Stimulated activated CD4-positive, alpha-beta T cell treated with anti-CD3 and anti-CD28 coated beads, TNF-alpha, amount 100 ng/mL, for 48 hours (primary cell): ENCODE results near the gene CA9.

Experiments used
- DNase-seq, 3 donors: peaks; one replicate each; pipeline ENCODE4 v3.0.0-alpha.2; 2020; ENCODE audit warnings: low read depth in 3 of 3

The CA9 gene

DNA sequence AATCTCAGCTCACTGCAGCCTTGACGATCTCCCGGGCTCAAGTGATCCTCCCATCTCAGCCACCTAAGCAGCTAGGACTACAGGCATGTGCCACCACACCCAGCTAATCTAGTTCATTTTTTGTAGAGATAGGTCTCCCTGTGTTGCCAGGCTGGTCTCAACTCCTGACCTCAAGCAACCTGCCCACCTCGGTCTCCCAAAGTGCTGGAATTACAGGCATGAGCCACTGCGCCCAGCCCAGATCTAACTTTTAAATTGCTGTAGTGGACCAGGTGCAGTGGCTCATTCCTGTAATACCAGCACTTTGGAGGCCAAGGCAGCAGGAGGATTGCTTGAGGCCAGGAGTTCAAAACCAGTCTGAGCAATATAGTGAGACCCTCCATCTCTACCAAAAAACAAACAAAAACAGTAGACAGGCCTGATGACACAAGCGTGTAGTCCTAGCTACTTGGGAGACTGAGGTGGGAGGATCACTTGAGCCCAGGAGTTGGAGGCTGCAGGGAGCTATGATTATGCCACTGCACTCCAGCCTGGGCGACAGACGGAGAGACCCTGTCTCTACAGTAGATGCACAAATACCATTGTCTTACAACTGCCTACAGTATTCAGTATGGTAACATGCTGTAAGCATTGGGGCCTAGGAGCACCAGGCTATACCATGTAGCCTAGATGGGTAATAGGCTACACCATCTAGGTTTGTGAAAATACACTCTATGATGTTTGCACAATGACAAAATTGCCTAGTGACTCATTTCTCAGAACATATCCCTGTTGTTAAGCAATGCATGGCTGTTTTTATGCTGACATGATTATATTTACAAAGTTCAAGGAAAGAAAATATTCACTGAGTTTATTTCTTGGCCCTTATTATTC is 21.5 kb upstream of the CA9 start:
- DNase-seq, result no peak

DNA sequence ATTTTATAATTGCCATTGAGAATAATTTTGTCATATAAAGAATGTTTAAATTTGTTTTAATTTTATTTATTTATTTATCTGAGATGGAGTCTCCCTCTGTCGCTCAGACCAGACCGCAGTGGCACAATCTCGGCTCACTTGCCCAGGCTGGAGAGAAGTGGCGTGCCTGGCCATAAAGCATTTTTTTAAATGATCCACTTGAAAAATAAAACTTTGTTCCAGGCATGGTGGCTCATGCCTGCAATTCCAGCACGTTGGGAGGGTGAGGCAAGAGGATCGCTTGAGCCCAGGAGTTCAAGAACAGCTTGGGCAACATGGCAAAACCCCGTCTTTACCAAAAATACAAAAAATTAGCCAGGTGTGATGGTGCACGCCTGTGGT is 20.9 kb upstream of the CA9 start:
- no peak for DNase-seq

DNA sequence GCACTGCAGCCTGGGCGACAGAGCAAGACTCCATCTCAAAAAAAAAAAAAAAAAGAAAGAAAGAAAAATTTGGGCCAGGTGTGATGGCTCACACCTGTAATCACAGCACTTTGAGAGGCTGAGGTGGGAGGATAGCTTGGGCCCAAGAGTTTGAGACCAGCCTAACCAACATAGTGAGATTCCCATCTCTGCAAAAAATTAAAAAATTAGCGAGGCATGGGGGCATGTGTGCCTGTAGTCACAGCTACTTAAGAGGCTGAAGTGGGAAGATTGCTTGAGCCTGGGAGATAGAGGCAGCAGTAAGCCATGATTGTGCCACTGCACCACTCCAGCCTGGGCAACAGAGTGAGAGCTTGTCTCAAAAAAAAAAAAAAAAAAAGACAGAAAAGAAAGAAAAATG is 20.1 kb upstream of the CA9 start:
- no peak for DNase-seq

DNA sequence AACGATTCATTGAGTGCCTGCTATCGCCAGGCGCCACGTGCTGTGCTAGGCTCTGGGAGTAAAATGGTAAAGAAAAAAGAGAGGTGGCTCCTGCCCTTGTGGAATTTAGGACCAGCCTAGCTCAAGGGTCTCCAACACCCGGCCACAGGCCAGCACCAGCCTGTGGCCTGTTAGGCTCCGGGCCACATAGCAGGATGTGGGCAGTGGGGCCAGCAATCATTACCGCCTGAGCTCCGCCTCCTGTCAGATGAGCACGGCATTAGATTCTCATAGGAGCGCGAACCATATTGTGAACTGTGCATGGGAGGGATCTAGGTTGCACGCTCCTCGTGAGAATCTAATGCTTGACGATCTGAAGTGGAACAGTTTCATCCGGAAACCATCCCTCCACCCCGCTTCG is 17.4 kb upstream of the CA9 start:
- DNase-seq, result no peak

DNA sequence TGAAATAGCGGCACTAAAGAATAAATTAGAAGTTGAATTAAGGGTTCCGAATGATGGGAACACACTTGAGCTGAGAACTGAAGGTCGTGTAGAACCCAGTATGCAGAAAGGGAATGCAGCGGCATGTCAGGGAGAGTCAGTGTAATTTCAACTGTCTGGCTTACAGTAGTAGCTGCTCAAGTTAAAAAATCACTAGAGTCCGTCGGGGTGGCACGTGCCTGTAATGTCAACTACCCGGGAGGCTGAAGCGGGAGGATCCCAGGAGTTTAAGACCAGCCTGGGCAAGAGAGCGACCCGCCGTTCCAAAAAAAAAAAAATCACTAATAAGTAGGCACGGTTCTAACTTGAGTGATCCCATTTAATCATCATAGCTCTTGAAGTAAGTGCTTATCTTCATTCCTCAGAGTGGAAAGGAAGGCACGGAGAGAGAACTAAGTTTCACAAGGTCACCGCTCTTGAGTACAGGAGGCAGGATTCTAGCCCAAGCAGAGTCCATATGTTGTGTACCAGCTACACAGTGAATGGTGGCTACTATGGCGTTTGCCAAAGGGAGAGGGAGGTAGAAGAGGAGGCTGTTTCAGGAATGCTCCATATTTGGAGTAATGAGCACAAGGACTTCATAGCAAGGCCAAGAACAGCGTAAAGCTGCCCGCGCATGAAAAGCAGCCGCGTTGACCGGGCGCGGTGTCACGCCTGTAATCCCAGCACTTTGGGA is 16.7 kb upstream of the CA9 start:
- no peak for DNase-seq

DNA sequence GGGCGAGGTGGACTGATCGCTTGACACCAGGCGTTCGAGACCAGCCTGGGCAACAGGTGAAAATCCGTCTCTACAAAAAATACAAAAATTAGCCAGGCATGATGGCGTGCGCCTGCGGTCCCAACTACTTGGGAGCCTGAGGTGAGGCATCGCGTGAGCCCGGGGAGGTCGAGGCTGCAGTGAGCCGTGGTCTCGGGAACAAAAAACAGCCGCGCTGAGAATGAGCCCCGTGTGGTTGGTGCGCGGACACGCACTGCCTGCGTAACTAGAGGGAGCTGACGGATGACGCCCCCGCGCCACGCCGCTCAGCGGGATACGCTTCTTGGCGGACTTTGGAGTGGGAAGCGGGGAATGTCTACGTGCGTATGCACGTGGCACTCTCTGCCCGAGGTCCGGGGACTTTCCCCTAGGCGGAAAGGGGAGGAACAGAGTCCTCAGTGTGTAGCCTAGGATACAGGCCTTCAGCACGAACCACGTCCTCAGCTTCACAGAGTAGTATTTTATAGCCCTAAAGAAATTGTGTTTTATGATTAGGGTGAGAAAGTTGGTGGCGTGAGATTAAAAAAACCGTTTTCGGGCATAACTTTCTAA is 16.1 kb upstream of the CA9 start, which contains the start of gene RMRP:
RMRP (minus strand) TSS at position 474 of the 591 bp plus-strand sequence.
- peak; percentile 89 to 95 (median 94) for DNase-seq

DNA sequence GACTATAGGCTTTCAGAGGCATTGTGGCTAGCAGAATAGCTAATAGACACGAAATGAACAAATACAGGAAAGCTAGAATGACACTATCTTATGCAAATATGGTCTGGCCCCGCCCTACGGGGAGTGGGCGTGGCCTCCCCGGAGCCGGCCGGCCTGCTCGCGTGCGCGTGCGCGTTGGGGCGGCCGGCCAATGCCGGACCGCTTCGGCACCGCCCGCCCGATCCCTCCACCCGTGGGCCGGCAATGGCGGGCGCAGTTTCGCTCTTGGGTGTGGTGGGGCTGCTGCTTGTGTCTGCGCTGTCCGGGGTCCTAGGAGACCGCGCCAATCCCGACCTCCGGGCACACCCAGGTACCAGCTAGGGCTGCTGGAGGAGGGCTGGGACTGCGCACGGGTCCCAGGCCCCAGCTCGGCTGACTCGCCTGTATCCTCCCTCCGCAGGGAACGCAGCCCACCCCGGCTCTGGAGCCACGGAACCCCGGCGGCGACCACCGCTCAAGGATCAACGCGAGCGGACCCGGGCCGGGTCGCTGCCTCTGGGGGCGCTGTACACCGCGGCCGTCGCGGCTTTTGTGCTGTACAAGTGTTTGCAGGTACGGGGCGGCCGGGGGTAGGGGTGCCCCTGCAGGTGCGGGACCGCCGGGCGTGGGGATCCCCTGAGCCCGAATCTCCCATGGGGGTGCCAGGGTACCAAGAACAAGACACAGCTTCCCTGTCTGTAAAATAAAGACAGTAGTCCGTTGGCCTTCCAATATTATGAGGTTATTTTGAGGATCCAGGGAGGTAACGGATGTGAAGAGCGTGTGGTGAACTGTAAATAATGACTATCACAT is 15.4 kb upstream of the CA9 start, which contains the start of gene CCDC107:
CCDC107 (plus strand) TSS at position 156 of the 831 bp plus-strand sequence; CDS start at position 244, 88 bp downstream.
- DNase-seq, result peak; percentile 57 to 78 (median 71)

DNA sequence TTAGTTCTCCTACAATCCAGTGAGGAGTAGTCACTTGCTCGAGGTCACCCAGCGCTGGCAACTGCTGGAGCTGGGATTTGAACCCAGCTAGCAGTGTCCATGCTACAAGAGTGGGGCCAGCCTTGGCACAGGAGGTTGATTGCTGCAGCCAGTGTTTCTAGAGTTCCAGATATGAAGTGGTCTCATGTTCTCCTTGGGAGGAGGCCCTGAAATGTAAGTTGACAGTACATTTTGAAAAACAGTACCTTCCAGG is 14.8 kb upstream of the CA9 start:
- DNase-seq, result no peak

DNA sequence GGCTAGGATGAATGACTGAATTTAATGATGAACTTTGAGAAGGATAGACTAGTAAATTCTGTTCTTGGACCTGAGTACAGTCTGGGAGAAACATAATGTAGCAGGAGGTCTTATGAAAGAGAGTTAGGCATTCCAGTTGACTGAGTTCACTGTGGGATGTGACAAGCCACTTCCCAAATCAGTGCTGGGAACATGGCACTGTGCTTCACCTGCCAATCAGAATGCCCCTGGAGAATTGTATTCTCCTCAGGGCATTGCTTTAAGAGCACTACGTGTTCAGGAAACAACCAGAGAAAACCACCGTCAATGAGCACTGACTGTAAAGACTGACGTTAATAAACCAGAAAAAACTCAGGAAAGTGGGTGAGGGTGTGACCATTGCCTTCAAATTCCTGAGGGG is 14.4 kb upstream of the CA9 start:
- no peak for DNase-seq

DNA sequence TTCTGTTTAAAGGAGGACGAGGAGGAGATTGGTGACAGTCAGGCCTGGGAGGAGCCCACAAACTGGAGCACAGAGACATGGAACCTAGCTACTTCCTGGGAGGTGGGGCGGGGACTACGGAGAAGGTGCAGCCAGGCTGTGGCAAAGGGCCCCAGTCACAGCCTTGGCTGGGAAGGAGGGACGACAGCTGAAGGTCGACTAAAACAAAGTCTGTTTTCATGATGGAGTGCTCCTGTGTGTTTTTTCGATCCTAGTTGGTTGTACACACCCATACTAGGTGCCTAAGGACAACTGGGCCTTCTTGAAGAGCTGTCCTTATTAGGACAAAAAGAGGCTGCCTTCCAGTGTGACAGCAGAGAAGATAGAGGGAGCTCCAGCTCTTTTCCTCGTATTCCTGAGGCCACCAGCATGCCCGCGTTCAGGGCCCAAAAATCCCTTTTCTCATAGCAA is 12.7 kb upstream of the CA9 start:
- no peak for DNase-seq

DNA sequence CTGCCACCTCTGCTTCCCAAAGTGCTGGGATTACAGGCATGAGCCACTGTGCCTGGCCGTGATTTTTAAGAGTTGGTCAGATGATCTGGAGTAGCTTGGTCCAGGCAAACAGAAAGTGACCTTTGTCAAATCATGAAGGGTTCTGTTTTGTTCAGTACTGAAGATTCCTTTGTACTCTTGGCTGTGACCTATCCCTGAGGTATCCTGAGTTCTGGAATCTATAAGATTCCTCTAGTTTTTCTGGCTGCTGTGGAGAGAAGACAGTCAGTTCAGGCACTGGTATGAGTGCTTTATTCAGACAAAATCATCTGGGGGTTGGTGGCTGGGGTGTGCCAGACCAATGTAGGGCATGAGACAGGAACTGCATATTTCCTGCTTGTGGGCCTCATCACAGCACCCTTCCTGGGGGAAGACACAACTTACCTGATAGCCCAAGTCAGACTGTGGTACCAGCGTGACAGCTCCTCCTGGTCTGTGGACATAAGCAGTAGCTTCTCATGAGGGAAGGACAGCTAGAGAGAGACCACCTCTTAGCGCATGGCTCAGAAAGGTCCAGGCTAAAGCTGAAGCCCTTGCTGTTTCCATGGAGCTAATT is 11.9 kb upstream of the CA9 start:
- no peak for DNase-seq

DNA sequence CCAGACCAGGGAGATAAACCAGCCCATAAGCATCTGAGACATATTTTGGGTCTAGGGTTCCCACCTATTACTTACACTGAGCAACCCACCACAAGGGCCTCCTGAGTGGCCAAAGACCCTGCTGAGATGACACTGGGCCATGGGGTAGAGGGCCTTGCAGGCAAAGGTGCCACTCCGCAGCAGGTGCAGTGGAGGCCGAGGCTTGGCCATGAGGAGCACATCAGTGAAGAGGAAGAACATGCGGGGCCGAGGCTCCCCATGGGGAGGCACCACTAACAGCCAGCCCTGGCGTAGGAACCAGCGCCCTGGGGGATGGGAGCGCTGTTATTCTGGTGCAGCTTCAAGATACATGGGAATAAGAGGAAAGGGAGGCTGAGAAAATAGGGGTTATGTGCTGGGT is 11.3 kb upstream of the CA9 start:
- no peak for DNase-seq

DNA sequence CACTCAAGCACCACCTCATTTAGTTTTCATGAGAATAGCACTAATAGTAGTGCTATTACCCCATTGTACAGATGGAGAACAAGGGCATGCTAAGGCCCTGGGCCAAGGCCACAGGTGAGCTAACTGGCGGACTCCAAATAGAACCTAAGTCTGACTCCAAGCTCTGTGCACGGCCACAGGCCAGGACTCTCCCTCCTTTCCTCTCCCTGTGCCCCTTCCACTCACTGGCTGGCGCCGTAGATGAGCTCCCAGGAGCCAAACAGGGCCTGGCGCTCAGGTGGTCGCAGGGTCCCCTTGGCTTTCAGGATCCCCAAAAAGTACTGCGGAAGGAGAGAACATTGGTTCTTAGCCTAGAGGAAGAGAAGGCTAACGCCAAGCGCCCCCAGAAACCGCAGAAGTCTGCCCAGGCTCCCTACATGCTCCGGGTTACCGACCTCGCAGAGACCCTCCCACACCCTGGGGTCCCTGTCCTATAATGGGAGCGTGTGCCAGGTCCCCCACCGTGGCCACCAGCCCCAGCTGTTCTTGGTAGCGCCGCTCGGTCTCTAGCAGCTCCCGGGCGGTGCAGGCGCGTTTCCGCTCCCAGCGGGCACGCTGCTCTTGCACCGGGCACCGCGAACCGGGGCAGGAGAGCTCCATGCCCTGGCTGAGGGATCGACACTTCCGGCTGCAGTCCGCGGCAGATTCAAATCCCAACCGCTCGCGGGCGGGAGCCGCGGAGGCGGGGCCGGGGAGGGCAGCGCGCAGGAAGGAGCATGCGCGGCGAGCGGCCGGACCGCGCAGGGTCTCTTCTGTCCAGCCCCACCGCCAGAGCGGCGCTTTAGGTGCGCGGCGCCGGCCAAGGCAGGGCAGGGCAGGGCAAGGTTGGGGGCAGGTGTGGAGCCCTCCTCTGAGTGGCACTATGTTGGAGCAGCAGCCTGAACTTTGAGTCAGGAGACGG is 8.9 kb upstream of the CA9 start, which contains the start of gene ARHGEF39:
ARHGEF39 (minus strand) TSS at position 665 of the 940 bp plus-strand sequence; CDS start at position 639, 26 bp downstream.
- peak; percentile 54 to 66 (median 61) for DNase-seq

DNA sequence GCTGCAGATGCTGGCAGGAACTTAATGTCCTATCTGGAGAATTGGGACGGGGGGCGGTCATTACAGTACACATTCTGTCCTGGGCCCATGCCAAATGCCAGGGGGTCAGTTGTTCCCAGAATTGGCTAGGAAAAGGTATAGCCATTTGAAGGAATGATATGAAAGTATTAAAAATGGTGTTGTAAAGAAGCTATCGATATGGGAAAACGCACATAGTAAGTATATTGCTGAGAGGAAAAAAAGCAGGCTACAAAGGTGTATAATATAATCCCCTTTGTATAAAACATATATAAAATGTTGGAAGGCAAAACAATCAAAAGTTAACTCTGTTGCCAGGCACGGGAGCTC is 8.3 kb upstream of the CA9 start:
- no peak for DNase-seq

DNA sequence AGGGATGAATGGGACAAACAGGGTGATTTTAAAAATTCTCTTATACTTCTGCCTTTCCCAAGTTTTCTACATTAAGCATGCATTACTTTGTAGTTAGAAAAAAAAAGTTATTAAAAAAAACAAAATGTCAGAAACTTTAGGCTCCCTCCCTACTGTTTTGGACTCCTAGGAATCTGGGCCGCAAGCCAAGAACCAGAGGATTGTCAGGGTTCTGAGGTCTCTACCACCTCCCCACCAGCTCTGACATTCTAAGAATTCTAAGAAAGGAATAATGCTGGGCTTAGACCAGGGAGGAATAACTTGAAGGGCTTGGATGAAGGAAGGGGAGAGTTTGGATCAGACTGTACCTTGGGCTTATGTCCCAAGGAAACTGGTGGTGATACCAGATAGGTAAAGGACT is 7.7 kb upstream of the CA9 start:
- no peak for DNase-seq

DNA sequence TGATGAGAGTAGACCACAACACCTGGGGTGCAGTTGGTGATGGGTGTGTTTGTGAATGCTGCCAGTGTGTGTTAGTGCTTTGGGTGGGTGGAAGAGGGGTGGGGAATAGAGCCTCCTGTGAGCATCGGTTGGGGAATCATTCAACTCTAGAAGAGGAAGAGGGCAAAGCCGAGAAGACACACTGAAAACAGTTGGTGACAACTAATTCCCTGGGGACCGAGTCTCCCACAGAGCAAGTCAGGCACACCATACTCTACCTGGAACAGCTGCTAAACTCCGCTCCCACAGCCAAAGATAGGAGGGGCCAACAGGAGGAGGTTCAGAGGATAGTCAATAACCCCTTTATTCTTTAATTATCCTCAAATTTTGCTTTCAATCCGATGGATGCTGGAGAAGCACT is 7.2 kb upstream of the CA9 start:
- no peak for DNase-seq

DNA sequence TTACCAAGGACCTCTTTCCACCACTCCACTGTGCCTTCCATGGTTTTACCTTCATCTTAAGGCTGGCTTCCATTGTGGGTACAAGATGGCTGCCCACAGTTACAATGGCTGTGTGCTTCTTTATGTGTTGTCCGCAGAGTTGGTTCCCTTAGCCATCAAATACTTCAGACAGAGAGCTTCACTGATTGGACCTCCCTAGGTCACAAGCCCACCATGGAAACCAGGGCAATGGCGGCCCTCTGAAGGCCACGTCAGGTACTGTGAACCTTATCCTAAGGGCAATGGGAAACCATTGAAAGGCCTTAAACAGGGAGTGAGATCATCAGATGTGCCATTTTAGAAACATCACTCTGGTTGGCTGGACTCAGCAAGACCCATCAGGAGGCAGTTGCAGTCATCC is 5.8 kb upstream of the CA9 start:
- no peak for DNase-seq

DNA sequence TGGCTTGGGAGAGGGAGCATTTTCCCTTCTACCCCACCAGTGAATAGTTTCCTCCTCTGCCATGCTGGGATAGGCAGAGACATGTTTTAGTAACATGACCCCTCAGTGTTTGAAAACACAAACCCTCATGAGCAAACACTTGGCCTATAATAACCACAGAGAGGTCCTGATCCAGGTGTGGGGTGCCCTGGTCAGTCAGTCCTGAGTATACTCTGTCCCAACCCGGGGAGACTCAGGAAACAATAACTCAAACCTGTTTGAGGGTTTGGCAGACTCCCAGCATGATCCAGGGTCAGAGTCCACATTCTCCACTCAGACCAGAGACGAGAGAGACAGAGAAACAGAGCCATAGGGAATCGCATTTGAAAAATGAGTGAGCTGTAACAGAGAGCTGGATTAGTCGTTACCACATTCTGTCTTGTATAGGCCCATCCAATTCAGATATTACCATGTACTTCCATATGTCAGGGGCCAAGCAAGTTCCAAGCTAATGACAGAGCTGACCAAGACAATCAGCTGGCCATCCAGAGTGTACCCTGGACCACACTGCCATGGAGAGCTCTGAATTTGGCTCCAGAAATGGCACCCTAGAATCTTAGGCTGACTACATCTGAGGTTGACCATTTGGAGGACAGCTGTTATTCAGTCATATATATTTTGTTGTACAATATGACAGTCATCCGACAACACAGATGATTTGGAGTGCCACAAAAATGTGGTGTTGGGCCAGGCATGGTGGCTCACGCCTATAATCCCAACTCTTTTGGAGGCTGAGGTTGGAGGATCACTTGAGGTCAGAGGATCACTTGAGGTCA is 4.2 kb upstream of the CA9 start:
- DNase-seq, result no peak

DNA sequence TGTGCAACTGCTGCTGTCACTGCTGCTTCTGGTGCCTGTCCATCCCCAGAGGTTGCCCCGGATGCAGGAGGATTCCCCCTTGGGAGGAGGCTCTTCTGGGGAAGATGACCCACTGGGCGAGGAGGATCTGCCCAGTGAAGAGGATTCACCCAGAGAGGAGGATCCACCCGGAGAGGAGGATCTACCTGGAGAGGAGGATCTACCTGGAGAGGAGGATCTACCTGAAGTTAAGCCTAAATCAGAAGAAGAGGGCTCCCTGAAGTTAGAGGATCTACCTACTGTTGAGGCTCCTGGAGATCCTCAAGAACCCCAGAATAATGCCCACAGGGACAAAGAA is 265 bp downstream of the CA9 start:
- no peak for DNase-seq

DNA sequence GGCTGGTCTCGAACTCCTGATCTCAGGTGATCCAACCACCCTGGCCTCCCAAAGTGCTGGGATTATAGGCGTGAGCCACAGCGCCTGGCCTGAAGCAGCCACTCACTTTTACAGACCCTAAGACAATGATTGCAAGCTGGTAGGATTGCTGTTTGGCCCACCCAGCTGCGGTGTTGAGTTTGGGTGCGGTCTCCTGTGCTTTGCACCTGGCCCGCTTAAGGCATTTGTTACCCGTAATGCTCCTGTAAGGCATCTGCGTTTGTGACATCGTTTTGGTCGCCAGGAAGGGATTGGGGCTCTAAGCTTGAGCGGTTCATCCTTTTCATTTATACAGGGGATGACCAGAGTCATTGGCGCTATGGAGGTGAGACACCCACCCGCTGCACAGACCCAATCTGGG is 1.5 kb downstream of the CA9 start:
- DNase-seq, result no peak
